Neural cell (in vitro differentiated cells): ENCODE results near the gene DDX1. TPM values are rescaled to one million over a fixed set of nuclear protein-coding genes. Genes with fewer than 3 reads are reported as not detected.
"Not testable (repeated sequence)": the region's sequence is repeated elsewhere in the genome, so short reads cannot be mapped to it uniquely, and the experiment has no call there.

ENCODE experiments used
- H2AFZ ChIP-seq: fragments of 200-600, 300-800 bp; sonication (generic), shearing (Covaris generic); 2 replicates; pipeline ENCODE4 v1.6.0; 2014; ENCODE audit warnings: low read depth, mild to moderate bottlenecking, antibody characterized with exemption, low read length, moderate library complexity
- H3F3A ChIP-seq: fragments of 200-600 bp; shearing (Covaris generic); 2 replicates; pipeline ENCODE4 v1.6.1; 2016; ENCODE audit warnings: mild to moderate bottlenecking, moderate library complexity, mixed read lengths, antibody characterized with exemption, low read length; ENCODE audit not compliant: insufficient read depth, poor library complexity, severe bottlenecking
- H3K27ac ChIP-seq: fragments of 200-600, 300-800 bp; sonication (generic), shearing (Covaris generic); 2 replicates; pipeline ENCODE4 v1.5.1; 2014; ENCODE audit warnings: mild to moderate bottlenecking, low read length, moderate library complexity
- H3K27me3 ChIP-seq: fragments of 300-800, 200-600 bp; sonication (generic), shearing (Covaris generic); 2 replicates; pipeline ENCODE4 v1.6.0; 2014; ENCODE audit warnings: mild to moderate bottlenecking, low read depth, low read length, moderate library complexity; ENCODE audit not compliant: insufficient read depth
- H3K36me3 ChIP-seq: fragments of 300-800, 200-600 bp; sonication (generic), shearing (Covaris generic); 2 replicates; pipeline ENCODE4 v1.5.1; 2014; ENCODE audit warnings: mild to moderate bottlenecking, antibody characterized with exemption, low read length, moderate library complexity; ENCODE audit not compliant: insufficient read depth
- H3K4me2 ChIP-seq: fragments of 300-800, 200-600 bp; sonication (generic), shearing (Covaris generic); 2 replicates; pipeline ENCODE4 v1.6.0; 2014; ENCODE audit warnings: mild to moderate bottlenecking, low read length
- H3K4me3 ChIP-seq: fragments of 300-800, 200-600 bp; sonication (generic), shearing (Covaris generic); 2 replicates; pipeline ENCODE4 v1.5.1; 2014; ENCODE audit warnings: mild to moderate bottlenecking, low read length, moderate library complexity
- H3K79me2 ChIP-seq: fragments of 200-600 bp; shearing (Covaris generic); replicated peaks from 2 replicates; pipeline ENCODE4 v1.6.0; 2014; ENCODE audit warnings: mild to moderate bottlenecking, low read length, moderate library complexity; ENCODE audit not compliant: insufficient read depth
- H3K9ac ChIP-seq: fragments of 300-800, 200-600 bp; sonication (generic), shearing (Covaris generic); 2 replicates; pipeline ENCODE4 v1.6.1; 2016; ENCODE audit warnings: mild to moderate bottlenecking, low read length, mixed read lengths
- H3K9me2 ChIP-seq: fragments of 200-600 bp; shearing (Covaris generic); 2 replicates; pipeline ENCODE4 v1.6.1; 2016; ENCODE audit warnings: mild to moderate bottlenecking, low read length, mixed read lengths; ENCODE audit not compliant: insufficient read depth
- H3K9me3 ChIP-seq: fragments of 200-600, 300-800 bp; sonication (generic), shearing (Covaris generic); 2 replicates; pipeline ENCODE4 v1.6.1; 2016; ENCODE audit warnings: mild to moderate bottlenecking, mixed run types, low read length, moderate library complexity, mixed read lengths
- H4K20me1 ChIP-seq: fragments of 200-600 bp; shearing (Covaris generic); 2 replicates; pipeline ENCODE4 v1.6.1; 2016; ENCODE audit warnings: mild to moderate bottlenecking, mixed run types; ENCODE audit not compliant: insufficient read depth
- EP300 ChIP-seq: fragments of 450-650 bp; conservative IDR thresholded peaks from 2 replicates; pipeline ENCODE4 v1.6.1; 2014; ENCODE audit warnings: antibody characterized with exemption, mild to moderate bottlenecking, moderate library complexity; ENCODE audit not compliant: poor library complexity, severe bottlenecking
- EZH2 ChIP-seq: fragments of 200-600, 300-800 bp; shearing (Covaris generic), sonication (generic); IDR thresholded peaks from 2 replicates; pipeline ENCODE4 v1.6.1; 2014; ENCODE audit warnings: antibody characterized with exemption, low read length, borderline replicate concordance, mild to moderate bottlenecking; ENCODE audit not compliant: insufficient read depth, poor library complexity, severe bottlenecking
- MXI1 ChIP-seq: fragments of 450-650 bp; conservative IDR thresholded peaks from 2 replicates; pipeline ENCODE4 v1.6.1; 2014; ENCODE audit warnings: antibody characterized with exemption, mild to moderate bottlenecking; ENCODE audit not compliant: poor library complexity, severe bottlenecking
- POLR2AphosphoS5 ChIP-seq: IDR thresholded peaks from 2 replicates; pipeline ENCODE4 v1.6.1; 2012
- RAD21 ChIP-seq: fragments of 450-650 bp; conservative IDR thresholded peaks from 2 replicates; pipeline ENCODE4 v1.6.1; 2014; ENCODE audit warnings: antibody characterized with exemption, mild to moderate bottlenecking, moderate library complexity
- REST ChIP-seq: IDR thresholded peaks from 2 replicates; pipeline ENCODE4 v1.6.1; 2012; ENCODE audit warnings: borderline replicate concordance
- SMC3 ChIP-seq: fragments of 450-650 bp; conservative IDR thresholded peaks from 2 replicates; pipeline ENCODE4 v1.6.1; 2014; ENCODE audit warnings: antibody characterized with exemption, mild to moderate bottlenecking, moderate library complexity; ENCODE audit not compliant: poor library complexity
- TAF1 ChIP-seq: IDR thresholded peaks from 2 replicates; pipeline ENCODE4 v1.6.1; 2012; ENCODE audit warnings: low read depth
- polyA plus RNA-seq: library from polyadenylated mRNA; depleted of rRNA; stranded (reverse); fragments of >200 nt; gene quantifications from 2 replicates; pipeline ENCODE4 v1.2.3, GENCODE V29; 2014
- TF ChIP-seq, protein P1 (sequence below): fragments of 450-650 bp; IDR thresholded peaks from 2 replicates; pipeline ENCODE4 v1.5.1; 2014; ENCODE audit warnings: antibody characterized with exemption, mild to moderate bottlenecking, moderate library complexity; ENCODE audit not compliant: poor library complexity, severe bottlenecking

DDX1 gene
- polyA plus RNA-seq, 1 donor from 2014 or later, result 159 TPM

DNA sequence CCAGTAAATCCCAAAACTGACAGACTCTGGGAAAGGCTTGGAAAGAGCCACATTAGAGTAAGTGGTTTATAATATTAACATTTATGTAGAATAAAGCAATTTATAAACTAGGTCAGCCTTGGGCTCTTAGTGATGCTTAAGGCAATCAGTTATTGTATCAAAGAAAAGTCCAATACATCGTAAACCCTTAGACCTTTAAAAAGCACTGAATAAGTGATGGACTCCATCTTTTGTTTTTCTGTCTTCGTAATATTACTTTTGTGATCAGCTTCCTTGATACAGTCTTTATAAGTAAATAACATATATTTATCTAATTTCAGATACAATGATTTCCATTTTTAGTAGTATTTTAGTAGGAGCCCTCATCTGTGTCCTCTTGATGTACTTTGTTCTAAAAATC, 28.7 kb downstream of the DDX1 start:
- Histone ChIP-seq H3K4me2 (no peak overlapping the region), H3K27ac (no peak overlapping the region), H3K4me3 (no peak overlapping the region), H2AFZ (no peak overlapping the region), H3K36me3 (peaks cover 31% of the 10 kb centered on the region), H3F3A (no peaks in the 10 kb centered on the region), H3K27me3 (no peaks in the 10 kb centered on the region), H3K9ac (no peak overlapping the region), H4K20me1 (no peaks in the 10 kb centered on the region), H3K9me2 (no peaks in the 10 kb centered on the region), H3K79me2 (no peaks in the 10 kb centered on the region), H3K9me3 (no peaks in the 10 kb centered on the region)
- TF ChIP-seq REST (no peak), POLR2AphosphoS5 (no peak), TAF1 (no peak), EZH2 (no peak), SMC3 (no peak), RAD21 (no peak), MXI1 (no peak), EP300 (no peak)
- TF ChIP-seq, protein P1, sequence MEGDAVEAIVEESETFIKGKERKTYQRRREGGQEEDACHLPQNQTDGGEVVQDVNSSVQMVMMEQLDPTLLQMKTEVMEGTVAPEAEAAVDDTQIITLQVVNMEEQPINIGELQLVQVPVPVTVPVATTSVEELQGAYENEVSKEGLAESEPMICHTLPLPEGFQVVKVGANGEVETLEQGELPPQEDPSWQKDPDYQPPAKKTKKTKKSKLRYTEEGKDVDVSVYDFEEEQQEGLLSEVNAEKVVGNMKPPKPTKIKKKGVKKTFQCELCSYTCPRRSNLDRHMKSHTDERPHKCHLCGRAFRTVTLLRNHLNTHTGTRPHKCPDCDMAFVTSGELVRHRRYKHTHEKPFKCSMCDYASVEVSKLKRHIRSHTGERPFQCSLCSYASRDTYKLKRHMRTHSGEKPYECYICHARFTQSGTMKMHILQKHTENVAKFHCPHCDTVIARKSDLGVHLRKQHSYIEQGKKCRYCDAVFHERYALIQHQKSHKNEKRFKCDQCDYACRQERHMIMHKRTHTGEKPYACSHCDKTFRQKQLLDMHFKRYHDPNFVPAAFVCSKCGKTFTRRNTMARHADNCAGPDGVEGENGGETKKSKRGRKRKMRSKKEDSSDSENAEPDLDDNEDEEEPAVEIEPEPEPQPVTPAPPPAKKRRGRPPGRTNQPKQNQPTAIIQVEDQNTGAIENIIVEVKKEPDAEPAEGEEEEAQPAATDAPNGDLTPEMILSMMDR, result no peak

- H3K9me2 ChIP-seq, result no peaks in the 10 kb centered on the region
- H3K4me2 ChIP-seq, result no peak overlapping the region
- no peak overlapping the region for H3K9ac ChIP-seq
- no peaks in the 10 kb centered on the region for H3F3A ChIP-seq
- no peak overlapping the region for H2AFZ ChIP-seq
- no peaks in the 10 kb centered on the region for H3K79me2 ChIP-seq
- no peaks in the 10 kb centered on the region for H4K20me1 ChIP-seq
- H3K4me3 ChIP-seq, result no peak overlapping the region
- H3K36me3 ChIP-seq, result peaks cover 32% of the 10 kb centered on the region
- H3K27me3 ChIP-seq, result no peaks in the 10 kb centered on the region
- H3K9me3 ChIP-seq, result no peaks in the 10 kb centered on the region
- no peak overlapping the region for H3K27ac ChIP-seq
- TF ChIP-seq EZH2 (no peak), EP300 (no peak), REST (no peak), POLR2AphosphoS5 (no peak), RAD21 (no peak), TAF1 (no peak), MXI1 (no peak), SMC3 (no peak)
- TF ChIP-seq, protein P1, result no peak
These were observed 29.3 kb downstream of the DDX1 start for GRCh38 chr2:15620857-15621471.

- H3K79me2 ChIP-seq, H3F3A ChIP-seq, H3K9me3 ChIP-seq, H3K4me2 ChIP-seq, H3K4me3 ChIP-seq, H3K27ac ChIP-seq, H4K20me1 ChIP-seq, H3K9me2 ChIP-seq, H3K9ac ChIP-seq, H3K27me3 ChIP-seq, H2AFZ ChIP-seq: not testable (repeated sequence)
- H3K36me3 ChIP-seq, result peaks cover 32% of the 10 kb centered on the region
These were observed 29.8 kb downstream of the DDX1 start for GRCh38 chr2:15621472-15621870.
